HG02938 (cell line): ENCODE results near the gene HAS3.
"Not testable (repeated sequence)": the region's sequence is repeated elsewhere in the genome, so short reads cannot be mapped to it uniquely, and the experiment has no call there.

Experiments
- ATAC-seq: cut with Tn5 transposase; IDR thresholded peaks from one replicate; pipeline ENCODE4 v1.9.1; 2021; ENCODE audit warnings: mild to moderate bottlenecking, moderate library complexity; ENCODE audit not compliant: unreplicated experiment

Gene HAS3

DNA sequence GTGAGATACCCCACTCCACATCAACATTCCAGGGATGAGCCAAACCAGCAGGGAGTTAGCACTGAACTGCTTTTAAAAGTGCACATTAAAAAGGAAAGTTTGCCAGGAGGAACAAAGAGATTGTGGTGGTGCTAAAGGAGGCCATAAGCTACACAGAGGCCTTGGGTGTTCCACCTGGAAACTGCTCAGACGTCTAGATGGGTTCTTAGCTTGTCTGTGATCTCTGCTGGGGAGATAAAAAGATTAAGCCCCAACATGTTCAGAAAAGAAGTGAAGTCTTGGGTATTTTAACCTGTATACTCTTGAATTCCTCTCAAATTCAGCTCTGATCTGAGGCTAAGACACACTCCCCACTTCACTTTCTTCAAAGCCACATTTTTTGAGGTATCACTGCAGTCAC lies 10.4 kb downstream of the HAS3 start:
- no peak for ATAC-seq

DNA sequence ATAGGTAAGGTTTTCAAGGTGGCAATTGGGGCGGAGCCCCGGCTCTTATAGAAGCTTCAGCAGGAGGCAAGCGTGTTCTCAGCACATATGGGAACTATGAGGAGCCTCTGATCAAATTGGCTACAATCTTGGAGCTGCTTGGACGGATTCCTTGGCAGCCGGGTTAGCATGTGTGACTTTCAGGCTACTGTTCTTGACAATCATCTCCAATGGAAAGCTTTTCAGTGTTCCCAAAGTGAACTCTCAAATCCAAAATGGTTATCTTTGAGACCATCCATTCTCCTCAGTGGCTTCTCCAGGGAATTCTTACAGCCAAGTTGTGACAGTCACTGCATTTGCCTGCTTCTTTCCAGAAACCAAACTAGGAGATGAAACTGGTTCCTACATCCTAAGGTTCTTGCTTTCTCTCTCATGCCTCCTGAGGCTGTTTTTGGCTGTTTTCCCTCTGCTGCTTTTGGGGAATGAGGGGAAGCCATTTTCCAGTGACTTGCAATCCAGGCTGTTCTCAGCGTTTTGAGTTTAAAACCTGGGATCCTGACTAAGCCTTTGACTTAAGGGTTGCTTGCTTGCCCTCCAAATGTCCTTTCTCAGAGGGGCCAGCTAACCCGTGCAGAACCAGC lies 10.9 kb downstream of the HAS3 start:
- ATAC-seq: no peak

DNA sequence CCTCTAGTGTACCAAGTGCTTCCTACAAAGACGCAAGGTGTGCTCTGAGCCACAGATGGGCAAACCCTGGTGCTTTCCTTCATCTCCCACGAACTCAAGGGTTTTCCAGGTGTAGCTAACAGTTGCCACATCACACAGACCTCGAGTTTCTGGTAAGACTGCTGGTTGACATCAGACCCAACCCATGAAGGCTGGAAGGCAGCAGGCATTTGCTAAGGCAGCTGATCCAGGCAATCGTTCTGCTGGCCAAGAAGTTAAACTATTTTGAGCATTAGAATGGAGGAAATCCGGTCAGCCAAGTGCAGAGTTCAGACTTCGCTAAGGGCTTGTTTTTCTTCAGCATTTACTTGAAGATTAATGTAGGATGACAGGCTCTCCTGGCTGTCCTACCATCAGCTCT lies 11.5 kb downstream of the HAS3 start:
- ATAC-seq: no peak

DNA sequence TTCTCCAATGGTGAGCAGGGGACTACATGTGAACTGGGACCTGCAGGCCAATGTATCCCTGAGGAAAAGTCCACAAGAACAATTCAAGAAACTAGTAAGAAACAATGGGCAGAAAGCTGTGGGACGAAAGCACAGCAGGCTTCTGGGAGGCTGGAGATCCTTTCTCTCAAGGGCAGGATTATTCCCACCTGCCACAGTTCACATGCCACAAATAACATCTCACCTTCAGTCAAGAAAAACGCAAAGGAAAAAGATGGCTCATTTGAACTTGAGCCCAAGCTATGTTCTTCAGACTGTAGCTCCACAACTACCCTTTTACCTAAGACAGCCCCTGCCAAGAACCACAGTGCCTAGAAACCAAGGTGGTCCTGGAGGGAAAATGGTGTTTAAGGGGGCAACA lies 13.0 kb downstream of the HAS3 start:
- ATAC-seq: no peak

DNA sequence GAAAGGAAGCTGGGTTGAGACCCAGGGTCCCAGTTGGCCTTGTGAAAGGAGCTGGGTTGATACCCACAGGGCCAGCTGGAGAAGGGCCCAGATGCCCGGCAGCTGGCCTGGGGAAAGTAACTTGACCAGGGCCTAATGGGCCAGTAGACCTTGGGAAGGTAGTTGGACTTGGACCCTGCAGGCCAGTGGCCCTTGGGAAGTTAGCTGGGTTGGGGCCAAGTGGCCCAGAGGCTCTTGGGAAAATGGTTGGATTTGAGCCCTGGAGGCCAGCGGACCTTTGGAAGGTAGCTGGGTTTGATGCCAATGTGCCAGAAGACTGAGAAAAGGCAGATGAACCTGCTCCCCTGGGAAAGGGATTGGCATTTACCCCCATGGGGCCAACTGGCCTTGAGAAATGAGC lies 13.5 kb downstream of the HAS3 start:
- ATAC-seq: no peak

DNA sequence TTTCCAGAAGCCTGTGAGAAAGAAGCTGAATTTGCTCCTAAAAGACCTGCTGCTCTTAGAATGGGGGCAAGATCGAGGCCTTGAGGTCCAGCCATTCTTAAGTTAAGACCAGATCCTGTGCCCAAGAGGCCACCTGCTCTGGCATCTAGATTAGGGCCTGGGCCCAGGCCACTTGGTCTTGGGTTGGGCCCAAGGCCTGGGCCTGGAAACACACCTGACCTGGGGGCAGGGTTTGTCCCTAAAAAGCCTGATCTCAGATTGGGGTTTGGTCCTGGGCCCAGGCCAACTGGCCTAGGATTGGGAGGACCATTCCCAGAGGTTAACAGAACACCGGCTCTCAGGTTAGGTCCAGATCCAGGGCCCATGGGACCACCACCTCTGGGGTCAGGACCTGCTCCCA lies 14.1 kb downstream of the HAS3 start:
- ATAC-seq: no peak

DNA sequence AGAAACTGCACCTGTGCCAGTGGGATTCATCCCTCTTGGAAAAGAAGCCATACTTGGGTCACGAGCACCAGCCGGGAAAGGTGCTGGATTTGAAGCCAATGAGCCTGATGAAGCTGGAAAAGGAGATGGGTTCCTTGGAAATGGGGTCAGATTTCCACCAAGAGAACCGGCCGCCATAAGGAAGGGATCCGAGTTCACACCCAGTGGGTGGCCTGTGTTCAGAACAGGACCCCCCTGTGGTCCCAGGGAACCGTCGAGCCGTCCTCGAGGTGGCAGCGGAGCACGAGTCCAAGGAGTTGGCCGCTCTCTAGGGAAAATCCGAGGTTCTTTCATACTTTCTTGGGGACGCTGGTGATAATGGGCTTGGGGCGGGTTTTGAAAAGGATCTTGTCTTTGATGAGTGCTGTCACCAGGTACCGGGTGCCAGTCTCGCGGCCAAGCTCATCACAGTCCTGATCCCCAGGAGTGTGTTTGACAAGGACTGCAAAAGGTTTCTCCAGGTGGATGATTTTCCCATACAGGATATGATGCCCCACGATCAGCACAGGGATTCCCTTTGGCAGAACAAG lies 14.7 kb downstream of the HAS3 start:
- no peak for ATAC-seq

DNA sequence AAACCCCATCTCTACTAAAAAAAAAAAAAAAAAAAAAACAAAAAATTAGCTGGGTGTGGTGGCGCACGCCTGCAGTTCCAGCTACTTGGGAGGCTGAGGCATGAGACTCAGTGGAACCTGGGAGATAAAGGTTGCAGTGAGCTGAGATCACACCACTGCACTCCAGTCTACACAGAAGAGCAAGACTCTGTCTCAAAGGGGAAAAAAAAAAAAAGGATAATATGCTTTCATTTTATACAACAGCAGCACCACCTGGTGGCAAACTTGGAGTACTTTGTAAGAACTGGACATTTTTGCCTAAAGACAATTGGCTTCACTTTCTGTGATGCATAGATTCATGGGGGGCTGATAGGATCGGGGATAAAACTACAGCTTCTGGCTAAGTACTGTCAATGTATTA lies 18.5 kb downstream of the HAS3 start:
- ATAC-seq: no peak

DNA sequence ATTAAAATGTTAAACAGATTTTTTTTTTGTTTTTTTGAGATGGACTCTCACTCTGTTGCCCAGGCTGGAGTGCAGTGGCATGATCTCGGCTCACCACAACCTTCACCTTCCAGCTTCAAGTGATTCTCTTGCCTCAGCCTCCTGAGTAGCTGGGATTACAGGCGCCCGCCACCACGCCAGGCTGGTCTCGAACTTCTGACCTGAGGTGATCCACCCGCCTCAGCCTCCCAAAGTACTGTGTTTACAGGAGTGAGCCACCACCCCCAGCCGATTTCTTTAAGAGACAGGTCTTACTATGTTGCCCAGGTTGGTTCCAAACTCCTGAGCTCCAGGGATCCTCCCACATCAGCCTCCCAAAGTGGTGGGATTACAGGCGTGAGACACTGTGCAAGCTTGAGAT lies 19.0 kb downstream of the HAS3 start:
- not testable (repeated sequence) for ATAC-seq

DNA sequence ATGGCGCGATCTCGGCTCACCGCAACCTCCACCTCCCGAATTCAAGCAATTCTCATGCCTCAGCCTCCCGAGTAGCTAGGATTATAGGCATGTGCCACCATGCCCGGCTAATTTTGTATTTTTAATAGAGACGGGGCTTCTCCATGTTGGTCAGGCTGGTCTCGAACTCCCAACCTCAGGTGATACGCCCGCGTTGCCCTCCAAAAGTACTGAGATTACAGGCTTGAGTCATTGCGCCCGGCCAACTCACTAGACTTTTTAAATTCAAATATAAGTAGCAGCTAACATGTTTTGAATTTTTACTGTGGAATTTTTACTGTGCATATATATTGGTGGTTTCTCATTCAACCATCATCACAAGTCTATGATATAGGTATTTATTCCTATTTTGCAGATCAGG lies 19.5 kb downstream of the HAS3 start:
- ATAC-seq: not testable (repeated sequence)

DNA sequence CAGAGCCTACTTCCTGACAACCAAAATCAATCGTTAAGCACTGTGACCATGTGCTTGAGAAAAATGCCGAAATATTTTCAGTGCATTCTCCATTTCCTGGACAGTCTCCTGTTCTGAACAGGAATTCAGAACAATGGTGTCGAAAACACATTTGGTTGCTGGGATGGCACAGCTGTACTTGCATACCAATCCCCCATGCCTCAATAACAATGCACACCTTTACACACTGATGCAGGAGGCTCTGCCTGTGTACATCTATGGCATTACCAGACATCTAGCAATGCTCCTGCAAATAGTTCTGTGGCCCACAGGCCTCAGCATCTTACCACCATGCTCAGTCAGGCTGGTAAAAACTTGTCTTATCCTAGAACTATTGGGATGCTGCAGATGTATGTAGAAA lies 20.8 kb downstream of the HAS3 start:
- ATAC-seq: no peak

DNA sequence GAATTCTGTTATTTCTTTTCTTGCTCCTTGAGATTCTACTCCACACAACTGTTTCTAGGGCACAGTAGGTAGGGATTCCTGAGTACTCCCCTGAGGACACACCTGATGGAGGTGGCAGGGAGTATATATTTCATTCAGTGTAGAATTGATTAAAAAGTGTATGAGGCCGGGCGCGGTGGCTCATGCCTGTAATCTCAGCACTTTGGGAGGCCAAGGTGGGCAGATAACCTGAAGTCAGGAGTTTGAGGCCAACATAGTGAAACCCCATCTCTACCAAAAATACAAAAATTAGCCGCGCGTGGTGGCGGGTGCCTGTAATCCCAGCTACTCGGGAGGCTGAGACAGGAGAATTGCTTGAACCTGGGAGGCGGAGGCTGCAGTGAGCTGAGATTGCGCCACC lies 21.3 kb downstream of the HAS3 start:
- not testable (repeated sequence) for ATAC-seq

DNA sequence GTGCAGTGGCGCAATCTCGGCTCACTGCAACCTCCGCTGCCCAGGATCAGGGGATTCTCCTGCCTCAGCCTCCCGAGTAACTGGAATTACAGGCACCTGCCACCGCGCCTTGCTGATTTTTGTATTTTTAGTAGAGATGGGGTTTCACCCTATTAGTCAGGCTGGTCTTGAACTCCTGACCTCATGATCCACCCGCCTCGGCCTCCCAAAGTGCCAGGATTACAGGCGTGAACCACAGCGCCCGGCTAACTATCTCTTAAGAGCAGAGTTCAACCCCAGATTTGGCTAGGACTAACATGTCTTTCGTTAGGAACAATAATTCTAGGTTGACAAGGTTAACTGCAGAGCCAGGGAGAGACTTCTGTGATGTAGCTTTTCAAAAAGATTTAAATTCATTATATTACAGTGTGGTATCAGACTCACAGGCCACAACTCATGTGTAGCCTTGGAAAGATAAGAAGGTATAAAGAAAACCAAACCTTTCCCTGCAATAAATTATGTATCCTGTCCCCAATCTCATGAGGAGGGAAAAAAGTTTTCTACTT lies 22.6 kb downstream of the HAS3 start:
- ATAC-seq: no peak

DNA sequence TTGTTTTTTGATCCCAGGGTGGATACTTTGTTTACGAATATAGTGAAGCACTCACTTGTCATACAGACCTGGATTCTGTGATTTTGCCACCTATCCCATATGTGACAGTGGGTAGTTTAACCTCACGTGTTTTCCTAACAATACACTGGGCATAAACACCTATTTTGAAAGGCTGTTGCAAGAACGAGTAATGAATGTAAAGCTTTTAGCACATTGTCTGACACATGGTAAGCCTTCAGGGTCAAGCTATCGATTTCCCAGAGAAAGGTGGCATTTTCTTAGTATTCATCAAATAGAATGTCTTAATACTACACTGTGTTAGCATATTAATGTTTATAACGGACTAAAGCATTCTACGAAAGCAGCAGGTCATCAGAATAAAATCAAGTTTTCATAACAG lies 25.0 kb downstream of the HAS3 start:
- ATAC-seq: no peak

DNA sequence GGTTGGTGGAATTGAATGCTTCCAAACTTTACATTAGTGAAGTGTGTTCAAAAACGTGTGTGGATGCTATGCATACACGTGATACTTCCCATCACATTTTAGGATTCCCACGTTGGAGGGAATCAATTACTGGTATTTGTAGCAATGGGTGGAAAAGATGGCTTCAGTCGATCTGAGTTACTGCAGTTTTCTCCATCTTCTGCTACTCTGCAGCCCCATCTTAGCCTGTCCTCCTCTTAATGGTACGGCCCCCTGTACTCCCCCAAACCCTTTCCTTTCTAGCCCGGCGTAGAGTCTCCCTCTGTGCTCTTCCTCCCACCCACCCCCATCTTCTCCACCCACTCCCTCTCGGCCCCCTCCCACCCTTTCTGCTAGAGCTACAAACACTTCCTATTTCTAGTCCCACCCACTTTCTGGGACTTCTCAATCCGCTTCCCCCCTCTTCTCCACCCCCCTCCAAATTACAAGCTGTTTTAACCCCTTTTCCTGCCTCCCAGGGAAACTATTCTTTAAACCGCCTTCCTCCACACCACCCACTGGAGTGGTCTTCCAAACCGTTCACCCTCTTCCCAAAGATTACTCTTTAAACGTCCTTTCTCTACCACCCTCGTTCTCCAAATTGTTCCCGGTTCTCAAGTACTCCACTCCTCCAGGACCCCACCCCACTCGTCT lies 25.9 kb downstream of the HAS3 start:
- no peak for ATAC-seq

DNA sequence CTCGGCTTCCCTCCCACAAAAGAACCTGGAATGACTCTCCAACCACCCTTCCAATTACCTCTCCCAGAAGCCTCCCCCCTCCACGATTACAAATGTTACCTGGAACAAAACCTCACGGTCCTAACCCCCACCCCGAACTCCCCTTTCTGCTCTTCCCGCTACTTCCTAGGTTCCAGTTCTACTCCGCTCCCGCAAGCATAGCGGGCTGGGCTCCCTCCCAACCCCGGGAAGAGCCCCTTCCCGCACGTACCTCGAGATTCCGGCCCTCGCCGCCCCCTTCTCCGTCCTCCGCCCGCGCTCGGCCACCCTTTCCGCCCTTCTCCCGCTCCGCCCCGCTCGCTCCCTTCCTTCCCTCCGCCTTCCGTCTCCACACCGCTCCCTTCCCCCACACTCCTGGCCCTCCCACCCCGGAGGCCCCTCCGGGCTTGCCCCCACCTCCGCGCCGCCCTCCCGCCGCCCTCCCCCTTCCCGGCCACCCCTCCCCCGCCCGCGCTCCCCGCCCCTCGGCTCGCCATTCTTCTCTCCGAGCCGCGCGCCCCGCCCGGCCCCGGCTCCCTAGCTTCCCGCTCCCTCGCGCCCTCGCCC lies 26.5 kb downstream of the HAS3 start:
- ATAC-seq: peak; percentile 35

DNA sequence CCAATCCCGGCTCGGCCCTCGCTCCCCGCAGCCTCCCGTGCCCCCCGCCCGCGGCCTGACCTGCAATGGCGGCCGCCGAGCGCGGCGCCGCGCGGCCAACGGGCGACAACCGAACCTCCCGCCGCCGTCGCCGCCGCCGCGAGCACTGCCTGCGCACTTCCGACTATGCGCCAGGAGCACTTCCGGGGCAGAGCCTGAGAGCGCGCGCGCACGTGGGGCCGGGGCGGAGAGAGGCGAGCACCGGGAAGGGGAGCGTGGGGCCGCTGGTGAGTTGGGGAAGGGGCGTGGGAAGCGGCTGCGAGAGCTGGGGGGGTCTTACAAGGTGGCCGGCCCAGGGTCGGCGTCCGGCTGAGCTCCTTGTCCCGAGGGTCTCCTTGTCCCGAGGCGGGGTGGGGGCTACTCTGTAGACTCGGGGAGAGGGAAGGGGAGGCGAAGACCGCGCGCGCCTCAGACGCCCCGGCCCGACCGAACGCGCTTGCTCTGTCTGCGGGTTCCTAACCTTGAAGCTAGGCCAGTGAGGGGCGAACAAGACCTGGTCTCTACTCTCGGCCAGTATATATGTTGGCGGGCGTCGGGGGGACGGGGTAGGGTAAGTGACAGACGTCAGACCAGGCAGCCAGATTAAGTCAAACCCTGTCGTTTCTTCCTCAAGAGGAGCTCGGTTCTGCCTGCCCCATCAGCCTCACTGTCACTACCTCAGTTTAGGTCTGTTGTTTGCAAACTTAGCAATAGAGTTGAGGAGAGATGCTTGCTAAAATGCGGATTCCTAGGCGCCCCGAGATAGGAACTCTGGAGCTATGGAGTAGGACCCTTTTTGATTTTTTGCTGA lies 27.2 kb downstream of the HAS3 start, which contains the start of the genes CHTF8 and UTP4:
TSS of gene CHTF8 (minus strand) at position 165 of the 829 bp plus-strand sequence. CDS start 11,130 bp downstream, outside the sequence.
TSS of gene UTP4 (plus strand) at position 226 of the 829 bp plus-strand sequence. CDS start 811 bp downstream, outside the sequence.
- ATAC-seq: peak; percentile 88

DNA sequence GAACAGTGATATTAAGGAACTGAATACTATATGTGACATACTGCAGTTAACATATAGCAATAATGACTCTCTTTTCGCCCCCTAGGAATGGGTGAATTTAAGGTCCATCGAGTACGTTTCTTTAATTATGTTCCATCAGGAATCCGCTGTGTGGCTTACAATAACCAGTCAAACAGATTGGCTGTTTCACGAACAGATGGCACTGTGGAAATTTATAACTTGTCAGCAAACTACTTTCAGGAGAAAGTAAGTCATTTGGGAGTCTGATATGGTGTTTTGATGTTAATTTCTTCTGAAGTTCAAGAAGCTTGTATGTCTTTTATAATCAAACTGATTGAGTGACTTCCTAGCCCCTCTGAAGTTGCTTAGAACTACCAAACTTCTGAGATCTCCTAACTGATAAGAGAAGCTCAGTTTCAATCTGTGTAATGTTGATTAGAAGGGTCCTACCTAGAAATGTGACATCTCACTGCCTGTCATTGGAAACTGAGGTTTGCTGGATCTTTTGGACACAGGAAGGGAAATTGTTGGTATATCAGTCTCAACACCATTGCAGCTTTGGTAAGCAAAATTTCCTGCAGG lies 28.0 kb downstream of the HAS3 start:
- no peak for ATAC-seq

DNA sequence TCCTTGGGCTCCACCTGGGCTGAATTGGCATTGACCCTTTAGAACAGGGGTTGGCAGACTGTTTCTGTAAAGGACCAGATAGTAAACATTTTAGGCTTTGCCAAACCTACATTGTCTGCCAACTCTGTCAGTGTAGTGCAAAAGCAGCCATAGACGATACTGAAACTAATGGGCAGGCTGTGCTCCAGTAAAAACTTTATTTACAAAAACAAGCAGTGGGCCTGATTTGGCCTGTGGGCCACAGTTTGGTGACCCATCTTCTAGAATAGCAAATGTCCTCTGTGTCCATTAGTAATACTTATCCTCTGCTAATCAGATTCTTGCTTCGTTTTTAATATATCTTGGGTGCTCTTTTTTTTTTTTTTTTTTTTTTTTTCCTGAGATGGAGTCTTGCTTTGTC lies 33.2 kb downstream of the HAS3 start:
- ATAC-seq: no peak

DNA sequence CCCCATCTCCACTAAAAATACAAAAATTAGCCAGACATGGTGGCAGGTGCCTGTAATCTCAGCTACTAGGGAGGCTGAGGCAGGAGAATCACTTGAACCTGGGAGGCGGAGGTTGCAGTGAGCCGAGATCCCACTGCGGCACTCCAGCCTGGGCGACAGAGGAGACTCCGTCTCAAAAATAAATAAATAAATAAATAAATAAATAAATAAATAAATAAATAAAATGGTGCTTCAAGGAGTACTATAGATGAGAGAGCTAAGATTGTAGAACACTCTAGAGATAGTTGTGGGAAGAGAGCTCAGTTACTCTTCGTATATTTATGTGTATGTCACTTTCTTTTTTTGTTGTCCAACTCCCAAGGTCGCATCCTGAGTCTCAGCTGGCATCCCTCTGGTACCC lies 34.0 kb downstream of the HAS3 start:
- not testable (repeated sequence) for ATAC-seq
